Testis (tissue), 2 donors: Measurements from ENCODE around the gene DERL3.

Source experiments
- POLR2A ChIP-seq: fragments of 450-650 bp; IDR thresholded peaks from one replicate; pipeline ENCODE4 v1.6.1; 2017; ENCODE audit warnings: antibody characterized with exemption, mild to moderate bottlenecking, moderate library complexity
- TF ChIP-seq, protein P1 (sequence below), 3 experiments: fragments of 450-650 bp in 2 of 3; fragments of 200-600 bp in 1 of 3; sonication (generic) in 1 of 3; IDR thresholded peaks; one replicate each; pipeline ENCODE4 v1.5.1; 2016 to 2019; ENCODE audit warnings: antibody characterized with exemption in 3 of 3, mild to moderate bottlenecking in 2 of 3, moderate library complexity in 1 of 3

DNA sequence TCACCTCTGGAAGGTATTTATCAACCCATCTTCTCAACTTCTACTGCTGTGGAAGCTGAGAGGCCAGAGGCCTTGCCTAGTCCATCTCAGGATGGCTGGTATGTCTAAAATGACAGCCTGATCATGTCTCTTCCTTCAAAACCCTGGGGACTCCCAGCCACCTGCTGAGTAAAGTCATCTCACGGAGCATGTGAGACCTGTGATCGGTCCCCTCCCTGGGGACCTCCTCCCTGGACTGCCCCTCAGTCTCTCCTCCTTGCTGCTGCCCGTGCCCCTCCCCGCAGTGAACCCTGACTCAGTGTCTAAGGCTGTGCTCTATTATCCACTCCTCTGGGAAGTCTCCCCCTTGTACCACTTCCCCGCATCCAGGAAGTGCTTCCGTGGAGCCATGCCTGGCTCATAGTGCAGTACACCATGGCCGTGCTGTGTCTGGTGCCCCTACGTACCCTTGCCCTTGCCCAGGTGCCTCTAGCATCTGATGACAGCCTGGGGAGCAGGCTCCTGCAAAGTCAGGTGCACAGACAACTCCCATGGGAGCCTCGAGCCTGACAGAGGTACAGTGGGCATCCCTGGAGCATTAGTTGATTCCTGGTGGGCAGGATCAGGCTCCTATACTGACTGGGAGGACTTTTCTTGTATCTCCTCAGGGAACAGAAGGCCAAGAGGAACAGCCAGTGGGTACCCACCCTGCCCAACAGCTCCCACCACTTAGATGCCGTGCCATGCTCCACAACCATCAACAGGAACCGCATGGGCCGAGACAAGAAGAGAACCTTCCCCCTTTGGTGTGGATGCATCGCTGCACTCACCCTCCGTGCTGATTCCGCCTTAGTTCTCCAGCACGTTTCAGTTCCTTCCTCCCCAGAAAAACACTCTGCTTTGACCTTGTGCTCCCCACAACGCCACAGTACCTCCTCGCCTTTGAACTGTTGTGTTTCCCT, 38.2 kb downstream of the DERL3 start:
- TF ChIP-seq, protein P1, sequence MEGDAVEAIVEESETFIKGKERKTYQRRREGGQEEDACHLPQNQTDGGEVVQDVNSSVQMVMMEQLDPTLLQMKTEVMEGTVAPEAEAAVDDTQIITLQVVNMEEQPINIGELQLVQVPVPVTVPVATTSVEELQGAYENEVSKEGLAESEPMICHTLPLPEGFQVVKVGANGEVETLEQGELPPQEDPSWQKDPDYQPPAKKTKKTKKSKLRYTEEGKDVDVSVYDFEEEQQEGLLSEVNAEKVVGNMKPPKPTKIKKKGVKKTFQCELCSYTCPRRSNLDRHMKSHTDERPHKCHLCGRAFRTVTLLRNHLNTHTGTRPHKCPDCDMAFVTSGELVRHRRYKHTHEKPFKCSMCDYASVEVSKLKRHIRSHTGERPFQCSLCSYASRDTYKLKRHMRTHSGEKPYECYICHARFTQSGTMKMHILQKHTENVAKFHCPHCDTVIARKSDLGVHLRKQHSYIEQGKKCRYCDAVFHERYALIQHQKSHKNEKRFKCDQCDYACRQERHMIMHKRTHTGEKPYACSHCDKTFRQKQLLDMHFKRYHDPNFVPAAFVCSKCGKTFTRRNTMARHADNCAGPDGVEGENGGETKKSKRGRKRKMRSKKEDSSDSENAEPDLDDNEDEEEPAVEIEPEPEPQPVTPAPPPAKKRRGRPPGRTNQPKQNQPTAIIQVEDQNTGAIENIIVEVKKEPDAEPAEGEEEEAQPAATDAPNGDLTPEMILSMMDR (IDR thresholded peaks at IDR 0.05) = no peak
- TF ChIP-seq POLR2A = no peak
